GM15510 (cell line): ENCODE measurements around the gene CSF2RB.

Experiments
- POLR2A ChIP-seq: IDR thresholded peaks from 3 replicates; pipeline ENCODE4 v1.6.1; 2011; ENCODE audit warnings: borderline replicate concordance; ENCODE audit not compliant: insufficient read length; ENCODE audit errors: extremely low read depth

The CSF2RB gene

GRCh38 chr22:36901411-36902142, 11.9 kb upstream of the CSF2RB start:
- TF ChIP-seq POLR2A: no peak

DNA sequence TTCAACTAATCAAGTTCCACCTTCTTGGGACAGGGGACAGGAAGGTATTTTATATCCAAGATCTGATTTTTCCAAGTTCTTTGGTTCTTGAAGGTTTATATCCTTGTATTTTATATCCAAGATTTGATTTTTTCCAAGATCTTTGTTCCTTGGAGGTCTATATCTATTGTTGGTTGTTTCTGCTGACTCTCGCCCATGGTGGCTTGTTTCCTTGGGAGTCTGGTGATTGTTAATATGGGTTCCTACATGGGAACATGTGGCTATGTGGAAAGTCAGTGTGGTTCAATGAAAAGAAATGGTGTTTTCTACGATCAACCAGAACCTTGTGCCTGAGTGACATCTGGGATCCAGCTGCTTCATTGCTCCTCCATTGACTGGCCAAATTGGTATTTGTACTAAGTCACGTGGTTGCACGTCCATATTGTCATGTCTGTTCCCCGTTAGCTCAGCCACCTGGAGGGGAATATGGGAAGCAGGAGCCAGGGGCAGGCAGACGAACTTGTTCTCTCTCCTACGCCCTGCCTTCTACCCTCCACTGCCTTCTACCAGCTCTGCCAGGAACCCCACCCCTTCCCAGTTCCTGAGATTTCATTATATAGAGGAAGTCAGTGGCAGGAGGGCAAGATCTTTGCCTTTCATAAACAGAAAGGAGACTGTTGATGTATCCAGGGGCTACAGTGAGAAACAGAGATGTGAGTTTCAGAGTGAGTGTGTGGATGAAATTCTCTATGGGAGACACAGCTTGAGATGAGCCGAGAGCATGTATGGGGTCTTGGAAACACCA, 11.1 kb upstream of the CSF2RB start:
- TF ChIP-seq POLR2A: no peak

GRCh38 chr22:36904260-36904880, 9.1 kb upstream of the CSF2RB start:
- TF ChIP-seq POLR2A: no peak

- no peak for TF ChIP-seq POLR2A
Observed at GRCh38 chr22:36907253-36908195, 5.9 kb upstream of the CSF2RB start.

- no peak for TF ChIP-seq POLR2A
Observed at GRCh38 chr22:36910461-36910860, 3.0 kb upstream of the CSF2RB start.

- TF ChIP-seq POLR2A: no peak
Observed at GRCh38 chr22:36911887-36912661, 1.4 kb upstream of the CSF2RB start.

DNA sequence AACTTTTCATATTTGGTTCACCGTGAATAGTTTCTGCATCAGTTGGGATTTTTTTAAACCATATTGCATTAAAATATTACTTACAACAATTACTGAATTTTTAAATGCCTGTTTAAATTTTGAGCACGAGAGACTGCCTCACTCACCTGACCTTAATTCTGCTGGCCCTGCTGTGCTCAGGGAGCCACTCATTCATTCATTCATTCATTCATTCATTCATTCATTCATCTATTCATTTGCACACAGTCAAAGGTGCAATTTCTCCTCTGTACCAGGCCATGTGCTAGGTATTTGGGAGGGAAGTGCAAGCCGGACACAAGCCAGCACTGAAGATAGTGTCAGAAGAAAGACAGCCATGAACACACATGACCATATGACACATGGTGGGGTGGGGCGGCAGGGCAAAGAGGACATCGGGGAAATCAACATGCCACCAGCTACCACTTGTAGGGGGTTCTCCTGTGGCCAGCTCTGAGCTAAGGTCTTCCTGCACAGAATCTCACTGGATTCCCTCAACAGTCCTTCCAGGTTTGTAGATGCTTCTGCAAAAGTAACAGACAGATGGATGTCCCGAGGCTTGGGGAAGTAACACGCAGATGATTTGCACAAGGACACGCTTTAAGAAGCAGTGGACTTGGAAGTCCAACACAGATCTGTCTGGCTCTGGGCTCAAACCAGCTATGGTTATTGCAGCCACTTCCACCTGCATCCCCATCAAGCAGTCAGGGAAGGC, 568 bp upstream of the CSF2RB start:
- TF ChIP-seq POLR2A: no peak

DNA sequence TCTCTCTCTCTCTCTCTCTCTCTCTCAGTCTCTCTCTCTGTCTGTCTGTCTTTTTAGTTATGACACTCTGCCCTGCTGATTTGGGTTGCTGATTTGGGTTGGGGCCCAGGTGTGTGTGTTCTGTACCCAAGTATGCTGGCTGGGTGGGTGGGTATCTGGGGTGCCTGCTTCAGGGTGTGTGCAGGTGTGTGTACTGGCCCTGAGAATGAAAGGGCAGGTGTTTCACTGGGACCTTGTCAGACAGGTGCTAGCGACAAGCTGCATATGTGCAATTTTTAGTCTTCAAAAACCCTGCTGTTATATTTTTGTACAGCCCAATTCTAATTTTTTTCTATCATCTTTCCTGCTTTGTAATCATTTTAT, 943 bp downstream of the CSF2RB start:
- TF ChIP-seq POLR2A: no peak

GRCh38 chr22:36916034-36916433, 2.6 kb downstream of the CSF2RB start:
- TF ChIP-seq POLR2A: no peak

GRCh38 chr22:36918586-36919284, 5.3 kb downstream of the CSF2RB start:
- TF ChIP-seq POLR2A: no peak

DNA sequence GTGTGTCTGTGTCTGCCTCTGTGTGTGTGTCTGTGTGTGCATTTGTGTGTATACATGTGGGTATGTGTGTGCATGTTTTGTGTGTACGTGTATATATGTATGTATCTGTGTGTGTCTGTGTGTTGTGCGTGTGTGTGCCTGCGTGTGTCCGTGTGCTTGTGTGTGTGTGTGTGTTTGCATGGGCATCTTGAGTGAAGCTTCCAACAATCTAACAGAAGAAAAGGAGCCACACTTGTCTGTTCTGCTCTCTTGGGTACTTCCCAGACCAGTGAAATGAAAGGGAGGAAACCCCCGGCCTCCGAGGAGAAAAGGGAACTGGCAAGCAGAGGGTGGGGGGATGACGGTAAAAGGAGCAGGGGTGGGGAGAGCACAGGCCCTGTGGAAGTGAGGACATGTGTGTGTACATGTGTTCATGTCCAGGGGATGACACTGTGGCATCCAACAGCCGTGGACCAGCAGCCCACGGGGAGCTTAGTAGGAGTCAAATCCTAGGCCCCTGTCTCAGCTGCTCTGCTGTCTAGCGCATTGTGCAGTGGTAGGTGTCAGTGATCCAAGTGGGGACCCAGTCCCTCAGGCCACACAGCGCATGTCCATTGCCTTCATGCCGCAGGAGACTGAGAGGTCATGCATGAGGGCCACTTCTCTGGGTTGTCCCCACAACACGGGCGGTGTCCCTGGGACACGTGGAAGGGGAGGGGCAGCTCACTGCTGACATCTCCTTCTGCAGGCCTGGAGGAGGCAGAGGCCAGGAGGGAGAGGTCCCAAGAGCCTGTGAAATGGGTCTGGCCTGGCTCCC, 8.1 kb downstream of the CSF2RB start:
- no peak for TF ChIP-seq POLR2A

DNA sequence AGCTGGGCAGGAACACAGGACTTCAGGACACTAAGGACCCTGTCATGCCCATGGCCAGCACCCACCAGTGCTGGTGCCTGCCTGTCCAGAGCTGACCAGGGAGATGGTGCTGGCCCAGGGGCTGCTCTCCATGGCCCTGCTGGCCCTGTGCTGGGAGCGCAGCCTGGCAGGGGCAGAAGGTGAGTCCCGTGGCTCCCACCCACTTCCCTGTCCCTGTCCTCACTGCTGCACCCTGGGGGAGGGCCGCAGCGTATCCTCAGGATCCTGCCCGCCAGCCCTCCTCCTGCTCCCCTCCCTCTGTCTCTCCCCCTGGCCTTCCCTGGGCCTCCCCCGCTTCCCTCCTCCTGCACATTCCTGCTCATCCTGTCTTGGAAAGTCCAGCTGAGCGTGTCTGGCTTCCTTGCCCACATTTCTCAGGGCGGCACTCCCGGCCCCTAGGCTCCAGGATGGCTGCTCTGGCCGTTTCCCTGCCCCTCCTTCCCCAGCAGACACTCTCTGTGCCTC, 8.7 kb downstream of the CSF2RB start:
- no peak for TF ChIP-seq POLR2A
